Measurements from ENCODE around the gene EFCAB13.

Gene EFCAB13, protein sequence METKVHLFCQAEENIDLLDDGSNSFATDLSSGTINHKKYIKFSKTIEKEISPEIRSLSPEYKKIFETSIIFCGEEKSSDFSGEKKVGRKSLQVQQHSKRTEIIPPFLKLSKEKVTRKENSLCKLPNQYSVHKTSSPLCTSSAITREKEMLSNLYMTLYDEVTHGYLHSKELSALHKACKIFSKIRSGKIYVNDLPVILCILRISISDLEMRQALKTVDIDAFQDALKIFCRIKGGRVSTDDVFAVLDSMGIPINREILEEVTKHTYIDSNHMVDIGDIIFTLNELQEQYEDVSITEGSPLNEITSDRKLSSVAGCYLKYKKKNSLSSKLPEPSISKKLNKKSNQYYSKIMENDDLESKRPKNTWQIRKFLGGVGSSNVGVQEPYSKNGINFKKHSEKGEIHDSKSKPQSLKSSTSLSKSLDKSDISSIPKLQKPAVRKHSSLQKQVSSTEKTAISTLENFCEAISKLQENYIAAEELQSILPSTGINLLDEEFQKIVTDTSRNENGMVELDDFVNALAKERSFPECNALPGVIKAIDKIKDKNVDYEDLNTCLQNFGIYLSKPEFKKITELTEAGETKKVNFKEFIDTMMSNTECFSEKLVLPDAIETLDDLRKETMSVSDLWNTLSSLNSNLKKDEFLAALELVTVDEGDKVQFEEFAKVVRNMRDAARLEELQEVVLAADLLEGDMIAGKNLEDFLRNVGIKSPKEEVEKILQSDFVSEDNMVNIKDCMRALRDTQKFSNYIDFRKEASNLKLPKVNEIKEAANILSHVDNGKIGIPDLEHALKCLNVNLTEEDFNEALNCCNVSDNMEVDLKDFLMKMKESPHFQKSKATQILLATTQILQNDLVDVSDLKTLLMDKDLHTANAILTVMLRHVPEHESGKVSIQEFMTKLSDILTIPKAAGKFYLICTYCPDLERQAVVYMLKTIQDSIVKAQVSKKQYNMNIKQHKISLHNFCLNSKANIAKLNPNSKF

DNA sequence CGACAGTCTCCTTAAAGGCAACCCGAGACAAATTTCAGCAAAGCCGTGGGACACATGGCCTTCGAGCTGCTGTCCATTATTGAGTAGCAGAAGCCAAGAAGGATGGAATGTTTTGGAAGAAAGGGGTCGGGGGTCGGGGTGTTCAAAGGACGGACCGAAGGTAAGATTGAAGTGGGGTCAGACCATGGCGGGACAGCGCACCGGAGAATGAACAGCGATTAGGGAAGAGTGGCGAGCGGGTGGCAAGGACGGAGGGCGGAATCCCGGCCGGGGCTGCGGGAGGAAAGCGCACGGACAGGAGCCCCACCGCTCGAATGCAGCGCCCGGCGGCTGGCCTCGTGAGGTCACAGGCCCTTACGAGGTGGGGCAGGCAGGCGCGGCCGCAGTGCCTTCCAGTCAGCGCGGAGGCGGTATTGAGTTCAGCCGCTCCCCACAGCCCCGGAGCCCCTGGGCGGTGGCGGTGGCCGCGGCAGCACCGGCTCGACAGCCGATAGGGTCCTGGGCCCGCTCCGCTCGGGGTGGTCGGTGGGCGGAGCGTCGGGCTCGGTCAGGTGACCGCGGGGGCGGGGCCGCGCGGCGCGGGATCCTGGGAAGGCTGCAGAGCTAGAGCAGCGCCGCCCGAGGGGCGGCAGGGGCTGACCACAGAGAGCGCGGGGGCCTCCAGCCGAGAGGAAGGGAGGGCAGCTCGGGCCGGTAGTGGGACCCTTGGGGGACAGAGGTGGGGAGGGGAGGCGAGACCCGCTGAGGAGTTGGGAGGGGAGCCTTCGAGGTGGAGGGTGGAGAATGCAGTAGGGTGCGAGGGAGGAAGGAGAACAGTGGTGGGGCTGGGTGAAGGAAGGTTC lies at the start of gene EFCAB13:
EFCAB13 (plus strand) TSS at position 574 of the 842 bp plus-strand sequence. CDS start 4,399 bp downstream, outside the sequence.
- no peaks in the 10 kb centered on the region for H4K20me1 ChIP-seq (ENCODE audit: insufficient read depth, low read length)
- no peaks in the 10 kb centered on the region for H3K9me3 ChIP-seq (replicated peaks; ENCODE audit: insufficient read depth, low read length)
- H2AFZ ChIP-seq (ENCODE audit: low read length), result peak within 1 kb of the TSS; percentile 100
- no peaks in the 10 kb centered on the region for H3K79me2 ChIP-seq (ENCODE audit: low read length)
- H3K9me2 ChIP-seq (replicated peaks; ENCODE audit: insufficient read depth, low read length), result no peaks in the 10 kb centered on the region
- TF ChIP-seq, protein P1, sequence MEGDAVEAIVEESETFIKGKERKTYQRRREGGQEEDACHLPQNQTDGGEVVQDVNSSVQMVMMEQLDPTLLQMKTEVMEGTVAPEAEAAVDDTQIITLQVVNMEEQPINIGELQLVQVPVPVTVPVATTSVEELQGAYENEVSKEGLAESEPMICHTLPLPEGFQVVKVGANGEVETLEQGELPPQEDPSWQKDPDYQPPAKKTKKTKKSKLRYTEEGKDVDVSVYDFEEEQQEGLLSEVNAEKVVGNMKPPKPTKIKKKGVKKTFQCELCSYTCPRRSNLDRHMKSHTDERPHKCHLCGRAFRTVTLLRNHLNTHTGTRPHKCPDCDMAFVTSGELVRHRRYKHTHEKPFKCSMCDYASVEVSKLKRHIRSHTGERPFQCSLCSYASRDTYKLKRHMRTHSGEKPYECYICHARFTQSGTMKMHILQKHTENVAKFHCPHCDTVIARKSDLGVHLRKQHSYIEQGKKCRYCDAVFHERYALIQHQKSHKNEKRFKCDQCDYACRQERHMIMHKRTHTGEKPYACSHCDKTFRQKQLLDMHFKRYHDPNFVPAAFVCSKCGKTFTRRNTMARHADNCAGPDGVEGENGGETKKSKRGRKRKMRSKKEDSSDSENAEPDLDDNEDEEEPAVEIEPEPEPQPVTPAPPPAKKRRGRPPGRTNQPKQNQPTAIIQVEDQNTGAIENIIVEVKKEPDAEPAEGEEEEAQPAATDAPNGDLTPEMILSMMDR (IDR thresholded peaks at IDR 0.05; ENCODE audit: low read length), result peak; percentile 28
- TF ChIP-seq EZH2phosphoT487 (IDR thresholded peaks at IDR 0.05; ENCODE audit: low read length), result no peak
- no peak for TF ChIP-seq EZH2 (optimal IDR thresholded peaks at IDR 0.05; ENCODE audit: low read depth, low read length)
- H3K27me3 ChIP-seq (replicated peaks; ENCODE audit: insufficient read depth, low read length), result no peaks in the 10 kb centered on the region
- peaks cover 10% of the 10 kb centered on the region for H3K4me1 ChIP-seq (ENCODE audit: low read length)
- H3F3A ChIP-seq (ENCODE audit: insufficient read depth, low read length), result 0 out of 2 replicates have a peak, but pooled peaks cover 5% of the 10 kb centered on the region
- peak; percentile 85 for DNase-seq
- H3K27ac ChIP-seq (ENCODE audit: low read length), result peak within 1 kb of the TSS; percentile 37; the same call in 1 of the 2 replicates
- peak within 1 kb of the TSS; percentile 72 for H3K4me3 ChIP-seq (ENCODE audit: low read length)
- peak within 1 kb of the TSS; percentile 65 for H3K4me2 ChIP-seq (ENCODE audit: low read depth, low read length)
- H3K36me3 ChIP-seq (replicated peaks; ENCODE audit: insufficient read depth, low read length), result no peaks in the 10 kb centered on the region
- peak within 1 kb of the TSS; percentile 53 for H3K9ac ChIP-seq (ENCODE audit: low read length)

DNA sequence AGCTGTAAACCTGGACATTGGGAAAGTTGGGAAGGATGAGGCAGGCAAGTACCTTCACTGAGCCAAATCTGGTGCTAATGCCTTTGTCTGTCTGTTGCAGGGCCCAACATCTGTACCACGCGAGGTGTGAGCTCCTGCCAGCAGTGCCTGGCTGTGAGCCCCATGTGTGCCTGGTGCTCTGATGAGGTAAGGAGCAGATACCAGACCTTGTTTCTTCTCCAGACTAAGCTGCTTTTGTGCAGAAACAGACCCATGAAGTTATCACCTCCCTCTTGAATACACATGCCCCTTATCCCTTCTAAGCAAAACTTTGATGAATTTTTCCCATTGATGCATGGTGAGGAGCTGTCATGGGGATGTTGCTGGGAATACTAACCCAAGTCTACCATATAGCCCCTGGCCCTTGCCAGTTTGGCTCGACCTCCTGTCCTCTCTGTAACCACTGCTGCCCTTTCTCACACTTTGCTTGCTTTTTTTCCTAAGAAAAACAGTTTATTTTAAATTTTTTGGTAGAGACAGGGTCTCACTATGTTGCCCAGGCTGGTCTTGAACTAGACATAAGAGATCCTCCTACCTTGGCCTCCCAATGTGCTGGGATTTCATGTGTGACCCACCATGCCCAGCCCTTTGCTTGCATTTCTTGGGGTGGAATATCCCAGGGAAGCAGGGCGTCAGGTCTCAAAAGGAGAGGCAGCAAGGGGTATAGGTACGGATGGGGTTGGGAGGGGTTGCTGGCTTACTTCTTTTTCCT lies 49.3 kb upstream of the EFCAB13 start:
- no peak overlapping the region for H3K4me2 ChIP-seq (ENCODE audit: low read depth, low read length)
- no peaks in the 10 kb centered on the region for H3K9me2 ChIP-seq (replicated peaks; ENCODE audit: insufficient read depth, low read length)
- H2AFZ ChIP-seq (ENCODE audit: low read length), result no peak overlapping the region
- H3K36me3 ChIP-seq (replicated peaks; ENCODE audit: insufficient read depth, low read length), result no peaks in the 10 kb centered on the region
- no peak overlapping the region for H3K4me3 ChIP-seq (ENCODE audit: low read length)
- TF ChIP-seq, protein P1 (IDR thresholded peaks at IDR 0.05; ENCODE audit: low read length), result no peak
- TF ChIP-seq EZH2 (optimal IDR thresholded peaks at IDR 0.05; ENCODE audit: low read depth, low read length) (no peak), EZH2phosphoT487 (IDR thresholded peaks at IDR 0.05; ENCODE audit: low read length) (no peak)
- no peak overlapping the region for H3K9ac ChIP-seq (ENCODE audit: low read length)
- H3K9me3 ChIP-seq (replicated peaks; ENCODE audit: insufficient read depth, low read length), result no peaks in the 10 kb centered on the region
- peaks cover 21% of the 10 kb centered on the region for H3K4me1 ChIP-seq (ENCODE audit: low read length)
- no peak for DNase-seq
- H3K27ac ChIP-seq (ENCODE audit: low read length), result no peak overlapping the region
- no peaks in the 10 kb centered on the region for H4K20me1 ChIP-seq (ENCODE audit: insufficient read depth, low read length)
- no peaks in the 10 kb centered on the region for H3K79me2 ChIP-seq (ENCODE audit: low read length)
- no peaks in the 10 kb centered on the region for H3K27me3 ChIP-seq (replicated peaks; ENCODE audit: insufficient read depth, low read length)
- peaks cover 11% of the 10 kb centered on the region for H3F3A ChIP-seq (ENCODE audit: insufficient read depth, low read length)

Data from MM.1S (cell line).